Testis (tissue), 2 donors: ENCODE measurements around the gene RPN2.

Source experiments
- CTCF ChIP-seq, 3 experiments: fragments of 450-650 bp in 2 of 3; fragments of 200-600 bp in 1 of 3; sonication (generic) in 1 of 3; IDR thresholded peaks; one replicate each; pipeline ENCODE4 v1.5.1; 2016 to 2019; ENCODE audit warnings: antibody characterized with exemption in 3 of 3, mild to moderate bottlenecking in 2 of 3, moderate library complexity in 1 of 3
- POLR2A ChIP-seq: fragments of 450-650 bp; IDR thresholded peaks from one replicate; pipeline ENCODE4 v1.6.1; 2017; ENCODE audit warnings: antibody characterized with exemption, mild to moderate bottlenecking, moderate library complexity

- TF ChIP-seq POLR2A (no peak), CTCF (IDR thresholded peaks at IDR 0.05) (no peak)
These were observed 21.2 kb downstream of the RPN2 start for GRCh38 chr20:37200376-37200775.
